ENCODE measurements around the gene SERPINA4. TPM values are rescaled to one million over a fixed set of nuclear protein-coding genes. Genes with fewer than 3 reads are reported as not detected.

SERPINA4 gene
- total and polyA plus RNA-seq, 2 of the 13 experiments (the other 11 are each of a cell fraction or from before 2014, with no cell fraction given) = 39.1 to 57.8 TPM

DNA sequence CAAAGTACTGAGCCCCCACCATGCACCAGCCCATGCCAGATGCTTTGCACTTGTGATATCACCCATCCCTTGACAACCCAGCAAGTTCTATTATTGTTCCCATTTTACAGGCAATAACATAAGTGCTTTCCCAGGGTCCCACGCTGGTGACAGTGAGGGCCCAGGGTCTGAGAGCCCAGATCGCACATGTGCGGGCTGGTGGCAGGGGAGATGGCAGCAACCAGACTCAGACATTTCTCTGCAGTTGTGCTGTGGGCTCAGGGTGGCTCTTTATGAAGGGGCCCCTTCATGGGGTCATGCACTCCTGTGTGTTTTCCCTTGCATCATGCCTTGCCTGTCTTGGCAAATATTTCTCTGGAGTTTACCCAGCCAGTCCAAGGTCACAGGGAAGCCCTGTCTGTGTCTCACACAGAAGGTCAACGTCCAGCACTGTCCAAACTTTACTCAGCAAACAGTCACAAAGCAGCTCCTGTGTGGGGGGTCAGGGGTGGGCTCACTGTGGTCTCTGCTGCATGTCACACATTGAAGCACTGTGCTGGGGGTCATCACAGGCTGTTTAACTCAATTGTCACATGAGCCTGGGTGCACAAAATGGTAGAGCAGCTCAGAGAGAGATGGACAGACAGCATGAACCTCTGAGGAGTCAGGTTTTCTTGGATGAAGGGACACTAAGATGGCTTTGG is 32.6 kb downstream of the SERPINA4 start (continued):
- TF ChIP-seq, protein P1, sequence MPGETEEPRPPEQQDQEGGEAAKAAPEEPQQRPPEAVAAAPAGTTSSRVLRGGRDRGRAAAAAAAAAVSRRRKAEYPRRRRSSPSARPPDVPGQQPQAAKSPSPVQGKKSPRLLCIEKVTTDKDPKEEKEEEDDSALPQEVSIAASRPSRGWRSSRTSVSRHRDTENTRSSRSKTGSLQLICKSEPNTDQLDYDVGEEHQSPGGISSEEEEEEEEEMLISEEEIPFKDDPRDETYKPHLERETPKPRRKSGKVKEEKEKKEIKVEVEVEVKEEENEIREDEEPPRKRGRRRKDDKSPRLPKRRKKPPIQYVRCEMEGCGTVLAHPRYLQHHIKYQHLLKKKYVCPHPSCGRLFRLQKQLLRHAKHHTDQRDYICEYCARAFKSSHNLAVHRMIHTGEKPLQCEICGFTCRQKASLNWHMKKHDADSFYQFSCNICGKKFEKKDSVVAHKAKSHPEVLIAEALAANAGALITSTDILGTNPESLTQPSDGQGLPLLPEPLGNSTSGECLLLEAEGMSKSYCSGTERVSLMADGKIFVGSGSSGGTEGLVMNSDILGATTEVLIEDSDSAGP (CRISPR knock-in tag; IDR thresholded peaks at IDR 0.05; ENCODE audit: borderline replicate concordance) = peak; percentile 94
- TF ChIP-seq MEF2D (CRISPR knock-in tag; IDR thresholded peaks at IDR 0.05) (peak; percentile 98), SMAD1 (CRISPR knock-in tag; IDR thresholded peaks at IDR 0.05; ENCODE audit: borderline replicate concordance, low read depth) (no peak; the same call in 1 of the 2 replicates), ISL2 (CRISPR knock-in tag; IDR thresholded peaks at IDR 0.05) (peak; percentile 98), ZC3H4 (CRISPR knock-in tag; IDR thresholded peaks at IDR 0.05; ENCODE audit: borderline replicate concordance) (no peak), ZIK1 (CRISPR knock-in tag; IDR thresholded peaks at IDR 0.05; ENCODE audit: borderline replicate concordance, low read depth) (no peak), MXI1 (IDR thresholded peaks at IDR 0.05; ENCODE audit: borderline replicate concordance, low read depth, low read length) (peak; percentile 76; the same call in 1 of the 3 replicates), PCBP2 (optimal IDR thresholded peaks at IDR 0.05; ENCODE audit: low read depth, low read length, poor library complexity, severe bottlenecking) (no peak), ZSCAN21 (CRISPR knock-in tag; IDR thresholded peaks at IDR 0.05; ENCODE audit: borderline replicate concordance) (peak; percentile 96), IKZF4 (CRISPR knock-in tag; IDR thresholded peaks at IDR 0.05; ENCODE audit: borderline replicate concordance, low read depth, not compliant biosample characterization) (no peak)
- TF ChIP-seq, protein P2, sequence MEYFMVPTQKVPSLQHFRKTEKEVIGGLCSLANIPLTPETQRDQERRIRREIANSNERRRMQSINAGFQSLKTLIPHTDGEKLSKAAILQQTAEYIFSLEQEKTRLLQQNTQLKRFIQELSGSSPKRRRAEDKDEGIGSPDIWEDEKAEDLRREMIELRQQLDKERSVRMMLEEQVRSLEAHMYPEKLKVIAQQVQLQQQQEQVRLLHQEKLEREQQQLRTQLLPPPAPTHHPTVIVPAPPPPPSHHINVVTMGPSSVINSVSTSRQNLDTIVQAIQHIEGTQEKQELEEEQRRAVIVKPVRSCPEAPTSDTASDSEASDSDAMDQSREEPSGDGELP (IDR thresholded peaks at IDR 0.05; ENCODE audit: borderline replicate concordance, low read depth) = peak; percentile 94; the same call in 1 of the 2 replicates
- TF ChIP-seq, protein P3, sequence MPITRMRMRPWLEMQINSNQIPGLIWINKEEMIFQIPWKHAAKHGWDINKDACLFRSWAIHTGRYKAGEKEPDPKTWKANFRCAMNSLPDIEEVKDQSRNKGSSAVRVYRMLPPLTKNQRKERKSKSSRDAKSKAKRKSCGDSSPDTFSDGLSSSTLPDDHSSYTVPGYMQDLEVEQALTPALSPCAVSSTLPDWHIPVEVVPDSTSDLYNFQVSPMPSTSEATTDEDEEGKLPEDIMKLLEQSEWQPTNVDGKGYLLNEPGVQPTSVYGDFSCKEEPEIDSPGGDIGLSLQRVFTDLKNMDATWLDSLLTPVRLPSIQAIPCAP (CRISPR knock-in tag; IDR thresholded peaks at IDR 0.05; ENCODE audit: low read depth) = no peak
- TF ChIP-seq, protein P4, sequence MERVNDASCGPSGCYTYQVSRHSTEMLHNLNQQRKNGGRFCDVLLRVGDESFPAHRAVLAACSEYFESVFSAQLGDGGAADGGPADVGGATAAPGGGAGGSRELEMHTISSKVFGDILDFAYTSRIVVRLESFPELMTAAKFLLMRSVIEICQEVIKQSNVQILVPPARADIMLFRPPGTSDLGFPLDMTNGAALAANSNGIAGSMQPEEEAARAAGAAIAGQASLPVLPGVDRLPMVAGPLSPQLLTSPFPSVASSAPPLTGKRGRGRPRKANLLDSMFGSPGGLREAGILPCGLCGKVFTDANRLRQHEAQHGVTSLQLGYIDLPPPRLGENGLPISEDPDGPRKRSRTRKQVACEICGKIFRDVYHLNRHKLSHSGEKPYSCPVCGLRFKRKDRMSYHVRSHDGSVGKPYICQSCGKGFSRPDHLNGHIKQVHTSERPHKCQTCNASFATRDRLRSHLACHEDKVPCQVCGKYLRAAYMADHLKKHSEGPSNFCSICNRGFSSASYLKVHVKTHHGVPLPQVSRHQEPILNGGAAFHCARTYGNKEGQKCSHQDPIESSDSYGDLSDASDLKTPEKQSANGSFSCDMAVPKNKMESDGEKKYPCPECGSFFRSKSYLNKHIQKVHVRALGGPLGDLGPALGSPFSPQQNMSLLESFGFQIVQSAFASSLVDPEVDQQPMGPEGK (CRISPR knock-in tag; IDR thresholded peaks at IDR 0.05) = peak; percentile 99
- TF ChIP-seq, protein P5, sequence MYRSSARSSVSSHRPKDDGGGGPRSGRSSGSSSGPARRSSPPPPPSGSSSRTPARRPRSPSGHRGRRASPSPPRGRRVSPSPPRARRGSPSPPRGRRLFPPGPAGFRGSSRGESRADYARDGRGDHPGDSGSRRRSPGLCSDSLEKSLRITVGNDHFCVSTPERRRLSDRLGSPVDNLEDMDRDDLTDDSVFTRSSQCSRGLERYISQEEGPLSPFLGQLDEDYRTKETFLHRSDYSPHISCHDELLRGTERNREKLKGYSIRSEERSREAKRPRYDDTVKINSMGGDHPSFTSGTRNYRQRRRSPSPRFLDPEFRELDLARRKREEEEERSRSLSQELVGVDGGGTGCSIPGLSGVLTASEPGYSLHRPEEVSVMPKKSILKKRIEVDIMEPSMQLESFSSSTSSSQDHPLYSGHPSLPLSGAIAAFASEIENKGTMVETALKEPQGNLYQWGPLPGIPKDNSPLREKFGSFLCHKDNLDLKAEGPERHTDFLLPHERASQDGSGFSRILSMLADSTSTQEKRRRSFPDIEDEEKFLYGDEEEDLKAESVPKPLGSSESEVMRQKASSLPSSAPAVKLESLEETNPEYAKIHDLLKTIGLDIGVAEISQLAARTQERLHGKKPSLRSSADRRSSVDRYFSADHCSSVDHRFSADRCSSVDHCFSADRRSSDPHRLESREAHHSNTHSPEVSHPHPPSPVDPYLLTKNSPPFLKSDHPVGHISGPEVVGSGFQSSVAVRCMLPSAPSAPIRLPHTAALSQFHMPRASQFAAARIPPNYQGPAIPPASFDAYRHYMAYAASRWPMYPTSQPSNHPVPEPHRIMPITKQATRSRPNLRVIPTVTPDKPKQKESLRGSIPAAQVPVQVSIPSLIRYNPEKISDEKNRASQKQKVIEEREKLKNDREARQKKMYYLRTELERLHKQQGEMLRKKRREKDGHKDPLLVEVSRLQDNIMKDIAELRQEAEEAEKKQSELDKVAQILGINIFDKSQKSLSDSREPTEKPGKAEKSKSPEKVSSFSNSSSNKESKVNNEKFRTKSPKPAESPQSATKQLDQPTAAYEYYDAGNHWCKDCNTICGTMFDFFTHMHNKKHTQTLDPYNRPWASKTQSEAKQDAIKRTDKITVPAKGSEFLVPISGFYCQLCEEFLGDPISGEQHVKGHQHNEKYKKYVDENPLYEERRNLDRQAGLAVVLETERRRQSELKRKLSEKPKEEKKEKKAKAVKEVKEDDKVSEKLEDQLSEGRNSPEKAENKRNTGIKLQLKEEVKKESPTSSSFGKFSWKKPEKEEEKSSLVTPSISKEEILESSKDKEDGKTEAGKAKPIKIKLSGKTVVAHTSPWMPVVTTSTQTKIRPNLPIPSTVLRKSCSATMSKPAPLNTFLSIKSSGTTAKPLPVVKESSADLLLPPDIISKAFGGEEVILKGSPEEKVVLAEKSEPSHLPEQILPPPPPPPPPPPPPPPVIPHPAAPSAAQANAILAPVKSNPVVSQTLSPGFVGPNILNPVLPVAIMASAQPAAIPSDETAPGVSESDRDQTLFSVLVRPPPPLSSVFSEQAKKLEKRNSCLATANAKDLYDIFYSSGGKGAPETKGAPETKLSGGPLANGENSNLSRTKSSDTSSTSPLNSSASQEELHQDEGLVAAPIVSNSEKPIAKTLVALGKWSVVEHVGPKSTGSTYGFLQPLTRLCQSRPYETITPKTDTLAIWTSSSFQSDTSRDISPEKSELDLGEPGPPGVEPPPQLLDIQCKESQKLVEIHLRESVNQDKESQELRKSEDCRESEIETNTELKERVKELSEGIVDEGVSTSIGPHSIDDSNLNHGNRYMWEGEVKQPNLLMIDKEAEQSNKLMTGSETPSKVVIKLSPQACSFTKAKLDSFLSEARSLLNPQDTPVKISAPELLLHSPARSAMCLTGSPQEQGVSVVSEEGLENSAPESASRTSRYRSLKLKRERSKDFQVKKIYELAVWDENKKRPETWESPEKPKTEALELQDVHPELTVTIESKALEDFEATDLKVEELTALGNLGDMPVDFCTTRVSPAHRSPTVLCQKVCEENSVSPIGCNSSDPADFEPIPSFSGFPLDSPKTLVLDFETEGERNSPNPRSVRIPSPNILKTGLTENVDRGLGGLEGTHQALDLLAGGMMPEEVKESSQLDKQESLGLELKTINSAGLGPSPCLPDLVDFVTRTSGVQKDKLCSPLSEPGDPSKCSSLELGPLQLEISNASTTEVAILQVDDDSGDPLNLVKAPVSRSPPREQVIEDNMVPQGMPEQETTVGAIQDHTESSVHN (CRISPR knock-in tag; IDR thresholded peaks at IDR 0.05) = peak; percentile 98

Data from HepG2 (cell line).